Body of pancreas (tissue), 4 donors: ENCODE results near the gene SEC31B.

ENCODE experiments used
- POLR2A ChIP-seq, 3 donors: fragments of 450-650 bp; IDR thresholded peaks; one replicate each; pipeline ENCODE4 v1.6.1; 2016; ENCODE audit warnings: antibody characterized with exemption in 3 of 3, mild to moderate bottlenecking in 2 of 3
- TF ChIP-seq, protein P1 (sequence below), 7 experiments: fragments of 450-650 bp in 4 of 7; fragments of 200-600 bp in 3 of 7; sonication (generic) in 3 of 7; IDR thresholded peaks; one replicate each; pipeline ENCODE4 v1.5.1; 2016 to 2019; ENCODE audit warnings: antibody characterized with exemption in 7 of 7

DNA sequence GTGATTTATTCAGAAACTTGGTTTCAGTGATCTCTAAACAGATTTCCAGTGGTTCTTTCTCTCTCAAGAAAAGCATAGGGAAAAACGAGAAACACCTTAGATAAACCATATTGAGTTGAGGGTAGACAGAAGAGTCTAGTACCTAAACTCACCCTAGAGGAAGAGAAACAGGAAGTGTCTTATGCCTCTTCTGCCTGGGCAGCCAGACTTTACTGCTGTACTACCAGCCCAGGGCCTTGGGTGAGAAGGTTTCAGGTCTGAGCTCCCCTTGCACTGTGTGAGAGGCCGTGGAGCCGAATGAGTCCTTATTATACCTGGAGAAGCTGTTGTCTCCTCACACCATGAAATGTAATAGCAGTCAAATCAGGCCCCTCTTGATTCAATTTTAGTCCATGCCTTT is 34.3 kb upstream of the SEC31B start:
- TF ChIP-seq, protein P1, sequence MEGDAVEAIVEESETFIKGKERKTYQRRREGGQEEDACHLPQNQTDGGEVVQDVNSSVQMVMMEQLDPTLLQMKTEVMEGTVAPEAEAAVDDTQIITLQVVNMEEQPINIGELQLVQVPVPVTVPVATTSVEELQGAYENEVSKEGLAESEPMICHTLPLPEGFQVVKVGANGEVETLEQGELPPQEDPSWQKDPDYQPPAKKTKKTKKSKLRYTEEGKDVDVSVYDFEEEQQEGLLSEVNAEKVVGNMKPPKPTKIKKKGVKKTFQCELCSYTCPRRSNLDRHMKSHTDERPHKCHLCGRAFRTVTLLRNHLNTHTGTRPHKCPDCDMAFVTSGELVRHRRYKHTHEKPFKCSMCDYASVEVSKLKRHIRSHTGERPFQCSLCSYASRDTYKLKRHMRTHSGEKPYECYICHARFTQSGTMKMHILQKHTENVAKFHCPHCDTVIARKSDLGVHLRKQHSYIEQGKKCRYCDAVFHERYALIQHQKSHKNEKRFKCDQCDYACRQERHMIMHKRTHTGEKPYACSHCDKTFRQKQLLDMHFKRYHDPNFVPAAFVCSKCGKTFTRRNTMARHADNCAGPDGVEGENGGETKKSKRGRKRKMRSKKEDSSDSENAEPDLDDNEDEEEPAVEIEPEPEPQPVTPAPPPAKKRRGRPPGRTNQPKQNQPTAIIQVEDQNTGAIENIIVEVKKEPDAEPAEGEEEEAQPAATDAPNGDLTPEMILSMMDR (IDR thresholded peaks at IDR 0.05): no peak
- TF ChIP-seq POLR2A (IDR thresholded peaks at IDR 0.05): no peak
